HFF-Myc (cell line): ENCODE data around the gene AGPAT4.

Experiments
- DNase-seq: peaks from one replicate; pipeline ENCODE4 v3.0.0-alpha.2; 2011; ENCODE audit warnings: low read depth; ENCODE audit errors: extremely low read depth
- H3K4me3 ChIP-seq: replicated peaks from 2 replicates; pipeline ENCODE4 v1.5.1; 2011; ENCODE audit warnings: low read depth, mild to moderate bottlenecking, control low read depth, low read length
- CTCF ChIP-seq: IDR thresholded peaks from 2 replicates; pipeline ENCODE4 v1.5.1; 2012; ENCODE audit warnings: mild to moderate bottlenecking, low read depth, low read length, control low read depth; ENCODE audit errors: missing control alignments

The AGPAT4 gene

DNA sequence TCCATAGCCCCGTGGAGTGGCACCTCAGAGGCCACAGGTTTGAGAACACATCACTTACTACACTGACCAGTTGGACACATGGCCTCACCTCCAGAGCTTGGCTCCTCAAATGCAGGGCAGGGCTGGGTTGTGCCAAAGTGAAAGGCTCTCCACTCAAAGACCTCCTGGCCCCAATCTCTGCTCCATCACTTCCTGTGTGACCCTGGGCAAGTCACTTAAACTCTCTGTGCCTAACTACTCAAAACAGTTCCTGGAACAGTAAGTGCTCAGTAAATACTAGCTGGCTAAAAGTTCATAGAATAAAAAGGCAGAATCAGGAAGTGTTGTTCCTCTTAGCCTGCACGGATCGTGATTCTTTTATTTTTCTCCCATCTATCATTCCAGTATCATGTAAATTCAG lies 50.2 kb downstream of the AGPAT4 start:
- no peak overlapping the region for H3K4me3 ChIP-seq
- no peak for TF ChIP-seq CTCF
- no peak for DNase-seq

DNA sequence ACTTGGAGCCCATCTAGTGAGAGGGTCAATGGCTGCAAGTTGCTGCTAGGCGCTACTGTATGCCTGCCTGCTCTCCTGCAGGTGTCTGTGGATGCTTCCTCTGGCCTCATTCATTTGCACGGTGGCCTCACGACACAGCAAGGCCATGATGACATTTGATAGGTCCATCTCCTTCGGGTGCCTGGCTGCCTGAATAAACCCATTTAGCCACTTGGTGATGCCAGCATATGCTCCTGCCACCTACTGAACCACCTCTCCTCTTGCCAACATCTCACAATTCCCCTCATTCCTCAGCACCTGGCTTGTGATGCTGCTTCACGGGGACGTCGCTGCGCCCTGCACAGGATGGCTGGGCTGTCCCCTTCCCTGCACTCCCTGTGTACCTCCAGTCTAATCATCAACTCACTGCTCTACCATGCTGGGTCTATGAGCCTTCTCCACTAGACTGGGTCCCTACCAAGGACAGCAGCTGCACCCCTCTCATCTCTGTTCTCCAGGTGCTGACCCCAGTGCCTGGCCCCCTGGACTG lies 51.1 kb downstream of the AGPAT4 start:
- DNase-seq, result no peak
- no peak for TF ChIP-seq CTCF
- no peak overlapping the region for H3K4me3 ChIP-seq

GRCh38 chr6:161220346-161220745 lies 53.5 kb downstream of the AGPAT4 start:
- H3K4me3 ChIP-seq, result no peak overlapping the region
- DNase-seq, result no peak
- TF ChIP-seq CTCF, result no peak

- DNase-seq, result no peak
- TF ChIP-seq CTCF, result no peak
Observed at GRCh38 chr6:161219680-161220079, 54.2 kb downstream of the AGPAT4 start.

GRCh38 chr6:161218222-161218621 lies 55.6 kb downstream of the AGPAT4 start:
- no peak overlapping the region for H3K4me3 ChIP-seq
- TF ChIP-seq CTCF, result no peak
- DNase-seq, result no peak

More at GRCh38 chr6:161219680-161220079, 54.2 kb downstream of the AGPAT4 start:
- H3K4me3 ChIP-seq, result no peak overlapping the region

GRCh38 chr6:161217628-161218027 lies 56.2 kb downstream of the AGPAT4 start:
- H3K4me3 ChIP-seq, result no peak overlapping the region
- no peak for TF ChIP-seq CTCF

GRCh38 chr6:161216616-161217205 lies 57.1 kb downstream of the AGPAT4 start:
- TF ChIP-seq CTCF, result no peak
- H3K4me3 ChIP-seq, result no peak overlapping the region
- no peak for DNase-seq

More at GRCh38 chr6:161217628-161218027, 56.2 kb downstream of the AGPAT4 start:
- DNase-seq, result no peak
